NCI-H524 treated with DMSO at 0.1 percent for 48 hours (cell line): Measurements from ENCODE around the gene HIBCH.

Source experiments
- DNase-seq: peaks from one replicate; lab custom pipeline; 2025; lab: John Stamatoyannopoulos, UW

Gene HIBCH

DNA sequence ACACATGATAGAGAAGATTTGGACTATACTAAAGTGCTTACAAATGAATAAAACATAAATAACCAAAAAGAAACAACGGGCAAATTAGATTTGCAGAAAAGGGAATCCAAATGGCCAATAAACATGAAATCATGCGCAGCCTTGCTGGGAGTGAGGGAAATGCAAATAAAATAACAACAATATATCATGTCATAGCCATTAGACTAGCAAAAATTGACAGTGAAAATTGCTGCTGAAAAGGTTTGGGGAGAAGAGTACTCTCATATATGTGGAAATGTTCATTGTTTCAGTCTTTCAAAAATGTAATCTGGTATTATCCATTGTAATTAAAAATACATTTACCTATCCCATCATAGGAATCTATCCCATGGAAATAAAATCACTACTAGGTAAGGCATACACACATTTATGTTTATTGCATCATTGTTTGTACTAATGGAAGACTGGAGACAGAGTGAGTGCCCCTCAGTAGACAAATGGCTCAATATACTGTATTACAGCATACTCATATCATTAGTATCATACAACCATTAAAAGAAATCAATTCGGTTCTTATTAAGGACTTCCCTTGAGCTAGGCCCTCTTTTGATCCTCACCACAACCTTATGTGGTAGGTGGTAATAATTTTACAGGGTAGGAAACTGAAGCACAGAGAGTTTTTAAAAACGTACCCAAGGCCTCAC is 163.0 kb downstream of the HIBCH start:
- DNase-seq, result no peak
